A549 treated with DMSO at 1 μM for 4 hours (cell line): ENCODE measurements around the gene SKOR1. TPM values are rescaled to one million over a fixed set of nuclear protein-coding genes. Genes with fewer than 3 reads are reported as not detected.

Source experiments
- total RNA-seq: library from RNA; stranded (reverse); fragments of 200-300 nt; extraction: Qiagen RNA extraction; gene quantifications from 5 replicates; pipeline ENCODE4 v1.2.3, GENCODE V29; 2022; ENCODE audit warnings: low read depth

The SKOR1 gene
- 0.03 to 0.04 TPM (median 0.03 TPM) in 3 of 5 replicates, not detected in the others for total RNA-seq

GRCh38 chr15:67824976-67825880 lies at the start of gene SKOR1:
TSS of gene SKOR1 (plus strand) at chr15:67825509. CDS start at chr15:67825603, 94 bp downstream.

DNA sequence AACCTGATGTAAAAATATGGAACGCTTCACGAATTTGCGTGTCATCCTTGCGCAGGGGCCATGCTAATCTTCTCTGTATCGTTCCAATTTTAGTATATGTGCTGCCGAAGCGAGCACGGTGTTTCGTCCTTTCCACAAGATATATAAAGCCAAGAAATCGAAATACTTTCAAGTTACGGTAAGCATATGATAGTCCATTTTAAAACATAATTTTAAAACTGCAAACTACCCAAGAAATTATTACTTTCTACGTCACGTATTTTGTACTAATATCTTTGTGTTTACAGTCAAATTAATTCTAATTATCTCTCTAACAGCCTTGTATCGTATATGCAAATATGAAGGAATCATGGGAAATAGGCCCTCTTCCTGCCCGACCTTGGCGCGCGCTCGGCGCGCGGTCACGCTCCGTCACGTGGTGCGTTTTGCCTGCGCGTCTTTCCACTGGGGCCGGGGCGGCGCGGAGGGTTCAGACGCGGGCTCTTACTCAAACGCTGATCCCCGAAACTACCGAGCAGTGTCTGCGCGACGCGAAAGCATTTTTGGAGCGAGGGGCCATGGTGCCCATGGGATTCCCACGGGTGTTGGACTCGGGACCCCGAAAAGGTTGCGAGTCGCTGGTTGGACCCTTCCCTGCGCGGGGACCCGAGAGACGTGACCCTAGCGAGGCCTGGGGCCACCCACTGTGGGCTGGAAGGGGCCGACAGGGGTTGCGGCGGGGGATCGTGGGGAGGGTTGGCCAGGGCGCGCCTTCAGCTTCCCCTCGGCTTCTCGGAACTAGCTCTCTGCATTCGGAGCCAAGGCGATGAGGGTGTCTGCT lies 14.8 kb downstream of the SKOR1 start, which contains the start of gene RNU6-1:
TSS of gene RNU6-1 (minus strand) at position 117 of the 820 bp plus-strand sequence.

Other genes with a start within 250 kb of the SKOR1 start
- gene RNU6-1, start 14.5 kb downstream of the SKOR1 start, total RNA-seq = not detected in 5 replicates
- 16.7 to 23.8 TPM (median 21.1 TPM) in 5 replicates for gene PIAS1, start 228.8 kb downstream of the SKOR1 start, total RNA-seq